A549 (cell line): ENCODE measurements around the gene CEACAM16. TPM values are rescaled to one million over a fixed set of nuclear protein-coding genes. Genes with fewer than 3 reads are reported as not detected.

Experiments used
- ATAC-seq, 2 experiments: fragments of 200-7000 bp in 1 of 2; fragments of >200 bp in 1 of 2; cut with Nextera tagmentation in 1 of 2; cut with Tn5 transposase in 1 of 2; 3 replicates each; pipeline versions ENCODE4 v1.8.0 to v1.9.1; 2018 to 2020; ENCODE audit warnings: mild to moderate bottlenecking in 1 of 2, moderate library complexity in 1 of 2
- CTCF ChIA-PET: fragments of 300-600 bp; sonication (Branson Sonifier 250); formaldehyde crosslinking; extraction: SDS; loops from one replicate; lab custom pipeline; 2021; ENCODE audit warnings: antibody characterized with exemption, inconsistent platforms; lab: Yijun Ruan, JAX
- POLR2A ChIA-PET: fragments of 350-600 bp; formaldehyde crosslinking; extraction: SDS; loops from one replicate; lab custom pipeline; 2021; ENCODE audit warnings: antibody characterized with exemption, inconsistent platforms; lab: Yijun Ruan, JAX
- DNase-seq, 2 experiments: peaks; one replicate each; pipeline versions ENCODE4 v3.0.0 to v3.0.0-alpha.2; 2011 to 2016; ENCODE audit warnings: low read depth in 1 of 2, low spot score in 1 of 2
- FAIRE-seq: peaks from 2 replicates; lab custom pipeline; 2011; peaks lifted over from hg19 to GRCh38; lab: Jason Lieb, UNC
- H3K27ac ChIP-seq, 2 experiments: fragments of >200 bp; sonication (Bioruptor Twin); formaldehyde crosslinking; 3 replicates each; pipeline ENCODE4 v1.5.1; 2016 to 2017
- H3K4me1 ChIP-seq: fragments of >200 bp; sonication (Bioruptor Twin); formaldehyde crosslinking; 3 replicates; pipeline ENCODE4 v1.6.1; 2016
- H3K4me2 ChIP-seq: fragments of >200 bp; sonication (Bioruptor Twin); formaldehyde crosslinking; 3 replicates; pipeline ENCODE4 v1.6.1; 2016
- H3K4me3 ChIP-seq: fragments of >200 bp; sonication (Bioruptor Twin); formaldehyde crosslinking; 3 replicates; pipeline ENCODE4 v1.5.1; 2016
- H3K9me3 ChIP-seq: fragments of >200 bp; sonication (Bioruptor Twin); formaldehyde crosslinking; 3 replicates; pipeline ENCODE4 v1.6.1; 2016
- CEBPB ChIP-seq, 2 experiments: fragments of >200 bp in 1 of 2; sonication (Bioruptor Twin) in 1 of 2; formaldehyde crosslinking in 1 of 2; IDR thresholded peaks; 2 replicates each; pipeline ENCODE4 v1.6.1; 2012 to 2016
- EP300 ChIP-seq, 2 experiments: fragments of >200 bp; sonication (Bioruptor Twin); formaldehyde crosslinking; IDR thresholded peaks; 2 replicates in 1 of 2; 3 replicates in 1 of 2; pipeline ENCODE4 v1.6.1; 2016 to 2017
- FOXS1 ChIP-seq: fragments of 250-450 bp; sonication (Bioruptor Pico); IDR thresholded peaks from 2 replicates; pipeline ENCODE4 v1.5.0; 2020; ENCODE audit warnings: mild to moderate bottlenecking, moderate library complexity
- GATA3 ChIP-seq: IDR thresholded peaks from 2 replicates; pipeline ENCODE4 v1.6.1; 2012; ENCODE audit warnings: borderline replicate concordance
- HDAC2 ChIP-seq: fragments of 200-600 bp; sonication (generic); IDR thresholded peaks from 2 replicates; pipeline ENCODE4 v1.6.1; 2016
- HOXB13 ChIP-seq: fragments of 250-450 bp; sonication (Bioruptor Pico); IDR thresholded peaks from 2 replicates; pipeline ENCODE4 v1.5.0; 2020; ENCODE audit warnings: low read depth, mild to moderate bottlenecking, moderate library complexity
- JUN ChIP-seq, 2 experiments: fragments of >200 bp; sonication (Bioruptor Twin); formaldehyde crosslinking; IDR thresholded peaks; 2 replicates in 1 of 2; 3 replicates in 1 of 2; pipeline ENCODE4 v1.6.1; 2016 to 2017
- KDM1A ChIP-seq: fragments of 200-600 bp; sonication (generic); IDR thresholded peaks from 2 replicates; pipeline ENCODE4 v1.6.1; 2016; ENCODE audit warnings: low read depth, mild to moderate bottlenecking
- MAFK ChIP-seq: fragments of 450-650 bp; IDR thresholded peaks from 2 replicates; pipeline ENCODE4 v1.6.1; 2014; ENCODE audit not compliant: partially characterized antibody
- MAX ChIP-seq: IDR thresholded peaks from 2 replicates; pipeline ENCODE4 v1.6.1; 2012
- MYC ChIP-seq: IDR thresholded peaks from 2 replicates; pipeline ENCODE4 v1.6.1; 2012; ENCODE audit warnings: mild to moderate bottlenecking, inconsistent platforms, low read length, improper control_type of control experiment, borderline replicate concordance
- NPAS2 ChIP-seq: fragments of 250-450 bp; sonication (Bioruptor Pico); IDR thresholded peaks from 2 replicates; pipeline ENCODE4 v1.8.0; 2022; ENCODE audit warnings: mild to moderate bottlenecking, moderate library complexity, borderline replicate concordance
- NR3C1 ChIP-seq: fragments of >200 bp; sonication (Bioruptor Twin); formaldehyde crosslinking; IDR thresholded peaks from 3 replicates; pipeline ENCODE4 v1.6.1; 2017
- PBX3 ChIP-seq: IDR thresholded peaks from 2 replicates; pipeline ENCODE4 v1.6.1; 2012
- PHF8 ChIP-seq: fragments of 200-600 bp; sonication (generic); IDR thresholded peaks from 2 replicates; pipeline ENCODE4 v1.6.1; 2016; ENCODE audit warnings: low read depth, mild to moderate bottlenecking, antibody characterized with exemption, moderate library complexity, borderline replicate concordance
- POLR2A ChIP-seq: IDR thresholded peaks from 2 replicates; pipeline ENCODE4 v1.6.1; 2012; ENCODE audit warnings: mild to moderate bottlenecking, low read length
- RAD21 ChIP-seq, 2 experiments: fragments of >200 bp in 1 of 2; sonication (Bioruptor Twin) in 1 of 2; formaldehyde crosslinking in 1 of 2; IDR thresholded peaks in 1 of 2; conservative IDR thresholded peaks in 1 of 2; 2 replicates in 1 of 2; 3 replicates in 1 of 2; pipeline ENCODE4 v1.6.1; 2012 to 2018; ENCODE audit warnings: inconsistent platforms in 1 of 2
- RARB ChIP-seq: fragments of 250-450 bp; sonication (Bioruptor Pico); IDR thresholded peaks from 2 replicates; pipeline ENCODE4 v1.8.0; 2021; ENCODE audit warnings: mild to moderate bottlenecking, moderate library complexity
- RFX5 ChIP-seq: fragments of 450-650 bp; IDR thresholded peaks from 2 replicates; pipeline ENCODE4 v1.7.1; 2014; ENCODE audit warnings: antibody characterized with exemption, mild to moderate bottlenecking, moderate library complexity
- RNF2 ChIP-seq: fragments of 200-600 bp; sonication (generic); IDR thresholded peaks from 2 replicates; pipeline ENCODE4 v1.6.1; 2016; ENCODE audit warnings: low read depth, mild to moderate bottlenecking, antibody characterized with exemption, moderate library complexity, borderline replicate concordance
- SMC3 ChIP-seq: fragments of >200 bp; sonication (Bioruptor Twin); formaldehyde crosslinking; IDR thresholded peaks from 3 replicates; pipeline ENCODE4 v1.6.1; 2018; ENCODE audit warnings: inconsistent platforms
- TFCP2L1 ChIP-seq: fragments of 250-450 bp; sonication (Bioruptor Pico); IDR thresholded peaks from 2 replicates; pipeline ENCODE4 v1.5.0; 2021; ENCODE audit warnings: mild to moderate bottlenecking
- ZFP36 ChIP-seq: fragments of 450-650 bp; IDR thresholded peaks from 2 replicates; pipeline ENCODE4 v1.6.1; 2014; ENCODE audit warnings: borderline replicate concordance; ENCODE audit not compliant: partially characterized antibody
- WGBS: methylation state at CpG from one replicate; pipeline ENCODE4 v1.1.6; 2017; ENCODE audit errors: missing lambda C conversion rate; 5-methylcytosine and 5-hydroxymethylcytosine counted together
- polyA plus RNA-seq, 4 experiments: library from polyadenylated mRNA; depleted of rRNA in 3 of 4; stranded (reverse); fragments of >200 nt; fragmentation: RNase III in 1 of 4; extraction: RNeasy Plus Mini Kit Qiagen cat#74134 plus additional on column Dnase treatment in 1 of 4; gene quantifications; 2 replicates in 3 of 4; 3 replicates in 1 of 4; pipeline ENCODE4 v1.2.3, GENCODE V29; 2011 to 2017
- TF ChIP-seq, protein P1 (sequence below): fragments of >200 bp; sonication (Bioruptor Twin); formaldehyde crosslinking; IDR thresholded peaks from 3 replicates; pipeline ENCODE4 v1.6.1; 2016
- TF ChIP-seq, protein P2 (sequence below): fragments of 200-600 bp; sonication (generic); IDR thresholded peaks from 2 replicates; pipeline ENCODE4 v1.6.1; 2016; ENCODE audit warnings: antibody characterized with exemption, mild to moderate bottlenecking, moderate library complexity
- TF ChIP-seq, protein P3 (sequence below): IDR thresholded peaks from 2 replicates; pipeline ENCODE4 v1.6.1; 2012; ENCODE audit warnings: low read depth, borderline replicate concordance

CEACAM16 gene
- polyA plus RNA-seq, 2 of the 4 experiments (the other 2 are of a cell fraction): not detected

GRCh38 chr19:44745341-44745831, 46.4 kb downstream of the CEACAM16 start:
- ATAC-seq: peak; percentile 13 to 42; a peak in 5 of 6 replicates
- peak; percentile 86 for FAIRE-seq
- H3K4me3 ChIP-seq: no peak overlapping the region
- WGBS: 12% methylated on average over 9 of the region's 10 CpGs
- peak overlapping the region; percentile 69 for H3K4me2 ChIP-seq
- H3K9me3 ChIP-seq: no peaks in the 10 kb centered on the region
- TF ChIP-seq RAD21 (conservative IDR thresholded peaks at IDR 0.05 in 1 of 2, IDR thresholded peaks at IDR 0.05 in 1 of 2) (peak in 1 of 2 experiments; percentile 4; a peak in 1 of 5 replicates), JUN (IDR thresholded peaks at IDR 0.05) (peak; percentile 66 to 86; a peak in 4 of 5 replicates), PBX3 (no peak), RNF2 (no peak), RARB (CRISPR knock-in tag) (0 out of 2 replicates have a peak, but pooled peaks have one; percentile 46), FOXS1 (CRISPR knock-in tag) (0 out of 2 replicates have a peak, but pooled peaks have one; percentile 35), EP300 (IDR thresholded peaks at IDR 0.05) (peak in 1 of 2 experiments; percentile 69; a peak in 2 of 5 replicates), HDAC2 (no peak), ZFP36 (peak; percentile 66), MAX (peak; percentile 28; the same call in 1 of the 2 replicates), SMC3 (0 out of 3 replicates have a peak, but pooled peaks have one; percentile 22)
- TF ChIP-seq, protein P1, sequence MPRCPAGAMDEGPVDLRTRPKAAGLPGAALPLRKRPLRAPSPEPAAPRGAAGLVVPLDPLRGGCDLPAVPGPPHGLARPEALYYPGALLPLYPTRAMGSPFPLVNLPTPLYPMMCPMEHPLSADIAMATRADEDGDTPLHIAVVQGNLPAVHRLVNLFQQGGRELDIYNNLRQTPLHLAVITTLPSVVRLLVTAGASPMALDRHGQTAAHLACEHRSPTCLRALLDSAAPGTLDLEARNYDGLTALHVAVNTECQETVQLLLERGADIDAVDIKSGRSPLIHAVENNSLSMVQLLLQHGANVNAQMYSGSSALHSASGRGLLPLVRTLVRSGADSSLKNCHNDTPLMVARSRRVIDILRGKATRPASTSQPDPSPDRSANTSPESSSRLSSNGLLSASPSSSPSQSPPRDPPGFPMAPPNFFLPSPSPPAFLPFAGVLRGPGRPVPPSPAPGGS: 0 out of 3 replicates have a peak, but pooled peaks have one; percentile 41
- CTCF ChIA-PET: interaction anchor here (0.9 to 42.5 kb wide), 4 partner anchors 19 to 65 kb away, joined by 3 to 1899 read pairs (median 134); partner anchors contain the start of genes BCL3 and CBLC
- POLR2A ChIA-PET: interaction anchor here (0.9 to 1.5 kb wide), 7 partner anchors 8 to 99 kb away, joined by 3 to 20 read pairs (median 4); no protein-coding TSS in a partner anchor
- peaks cover 72% of the 10 kb centered on the region for H3K4me1 ChIP-seq
- peak; percentile 80 to 95 for DNase-seq
- peak overlapping the region; percentile 92 to 99 for H3K27ac ChIP-seq

DNA sequence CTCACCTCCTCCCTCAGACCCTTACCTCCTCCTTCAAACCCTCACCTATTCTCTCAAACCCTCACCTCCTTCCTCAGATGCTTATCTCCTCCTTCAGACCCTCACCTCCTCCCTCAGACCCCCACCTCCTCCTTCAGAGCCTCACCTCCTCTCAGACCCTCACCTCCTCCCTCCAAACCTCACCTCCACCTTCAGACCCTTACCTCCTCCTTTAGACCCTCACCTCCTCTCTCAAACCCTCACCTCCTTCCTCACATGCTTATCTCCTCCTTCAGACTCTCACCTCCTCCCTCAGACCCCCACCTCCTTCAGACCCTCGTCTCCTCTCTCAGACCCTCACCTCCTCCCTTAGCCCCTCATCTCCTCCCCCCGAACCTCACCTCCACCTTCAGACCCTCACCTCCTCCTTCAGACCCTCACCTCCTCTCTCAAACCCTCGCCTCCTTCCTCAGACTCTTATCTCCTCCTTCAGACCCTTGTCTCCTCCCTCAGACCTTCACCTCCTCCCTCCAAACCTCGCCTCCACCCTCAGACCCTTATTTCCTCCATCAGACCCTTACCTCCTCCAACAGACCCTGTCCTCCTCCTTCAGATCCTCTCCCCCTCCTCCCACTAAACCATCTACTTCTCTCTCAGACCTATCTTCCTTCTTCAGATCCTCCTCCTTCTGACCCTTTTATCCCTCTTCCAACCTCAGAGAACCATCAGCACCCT, 47.1 kb downstream of the CEACAM16 start:
- peaks cover 72% of the 10 kb centered on the region for H3K4me1 ChIP-seq
- ATAC-seq: no peak
- H3K4me3 ChIP-seq: no peak overlapping the region
- no peaks in the 10 kb centered on the region for H3K9me3 ChIP-seq
- CTCF ChIA-PET: interaction anchor here (4.7 to 42.5 kb wide), 3 partner anchors 19 to 57 kb away, joined by 26 to 1899 read pairs (median 241); partner anchors contain the start of genes BCL3 and CBLC
- POLR2A ChIA-PET: interaction anchor here (0.9 to 1.5 kb wide), 6 partner anchors 7 to 55 kb away, joined by 3 to 20 read pairs (median 5); no protein-coding TSS in a partner anchor
- peak overlapping the region; percentile 92 to 99 for H3K27ac ChIP-seq
- FAIRE-seq: no peak
- WGBS: 53% methylated on average over 4 of the region's 4 CpGs
- TF ChIP-seq MAFK: no peak
- TF ChIP-seq GATA3: 0 out of 2 replicates have a peak, but pooled peaks have one; percentile 40
- TF ChIP-seq, protein P2, sequence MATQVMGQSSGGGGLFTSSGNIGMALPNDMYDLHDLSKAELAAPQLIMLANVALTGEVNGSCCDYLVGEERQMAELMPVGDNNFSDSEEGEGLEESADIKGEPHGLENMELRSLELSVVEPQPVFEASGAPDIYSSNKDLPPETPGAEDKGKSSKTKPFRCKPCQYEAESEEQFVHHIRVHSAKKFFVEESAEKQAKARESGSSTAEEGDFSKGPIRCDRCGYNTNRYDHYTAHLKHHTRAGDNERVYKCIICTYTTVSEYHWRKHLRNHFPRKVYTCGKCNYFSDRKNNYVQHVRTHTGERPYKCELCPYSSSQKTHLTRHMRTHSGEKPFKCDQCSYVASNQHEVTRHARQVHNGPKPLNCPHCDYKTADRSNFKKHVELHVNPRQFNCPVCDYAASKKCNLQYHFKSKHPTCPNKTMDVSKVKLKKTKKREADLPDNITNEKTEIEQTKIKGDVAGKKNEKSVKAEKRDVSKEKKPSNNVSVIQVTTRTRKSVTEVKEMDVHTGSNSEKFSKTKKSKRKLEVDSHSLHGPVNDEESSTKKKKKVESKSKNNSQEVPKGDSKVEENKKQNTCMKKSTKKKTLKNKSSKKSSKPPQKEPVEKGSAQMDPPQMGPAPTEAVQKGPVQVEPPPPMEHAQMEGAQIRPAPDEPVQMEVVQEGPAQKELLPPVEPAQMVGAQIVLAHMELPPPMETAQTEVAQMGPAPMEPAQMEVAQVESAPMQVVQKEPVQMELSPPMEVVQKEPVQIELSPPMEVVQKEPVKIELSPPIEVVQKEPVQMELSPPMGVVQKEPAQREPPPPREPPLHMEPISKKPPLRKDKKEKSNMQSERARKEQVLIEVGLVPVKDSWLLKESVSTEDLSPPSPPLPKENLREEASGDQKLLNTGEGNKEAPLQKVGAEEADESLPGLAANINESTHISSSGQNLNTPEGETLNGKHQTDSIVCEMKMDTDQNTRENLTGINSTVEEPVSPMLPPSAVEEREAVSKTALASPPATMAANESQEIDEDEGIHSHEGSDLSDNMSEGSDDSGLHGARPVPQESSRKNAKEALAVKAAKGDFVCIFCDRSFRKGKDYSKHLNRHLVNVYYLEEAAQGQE: no peak
- peak; percentile 78 for TF ChIP-seq ZFP36
- TF ChIP-seq NR3C1: no peak
- TF ChIP-seq MYC: no peak
- TF ChIP-seq PHF8: no peak
- no peak for TF ChIP-seq HOXB13
- TF ChIP-seq, protein P3, sequence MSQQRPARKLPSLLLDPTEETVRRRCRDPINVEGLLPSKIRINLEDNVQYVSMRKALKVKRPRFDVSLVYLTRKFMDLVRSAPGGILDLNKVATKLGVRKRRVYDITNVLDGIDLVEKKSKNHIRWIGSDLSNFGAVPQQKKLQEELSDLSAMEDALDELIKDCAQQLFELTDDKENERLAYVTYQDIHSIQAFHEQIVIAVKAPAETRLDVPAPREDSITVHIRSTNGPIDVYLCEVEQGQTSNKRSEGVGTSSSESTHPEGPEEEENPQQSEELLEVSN: no peak
- no peak for TF ChIP-seq CEBPB (IDR thresholded peaks at IDR 0.05)
- no peak for TF ChIP-seq TFCP2L1 (CRISPR knock-in tag)
- no peak for TF ChIP-seq RFX5
- TF ChIP-seq RARB (CRISPR knock-in tag): no peak
- no peak for TF ChIP-seq RAD21 (conservative IDR thresholded peaks at IDR 0.05 in 1 of 2, IDR thresholded peaks at IDR 0.05 in 1 of 2)
- TF ChIP-seq NPAS2 (CRISPR knock-in tag): no peak
- no peak for TF ChIP-seq POLR2A
- TF ChIP-seq KDM1A: peak; percentile 18; the same call in 1 of the 2 replicates
- TF ChIP-seq, protein P1: no peak
- TF ChIP-seq, all 56 proteins: peak for 3
- no peak for DNase-seq
- H3K4me2 ChIP-seq: peak overlapping the region; percentile 92
